Esophagus squamous epithelium (tissue), 5 donors: Measurements from ENCODE around the gene BMPR2. TPM values are rescaled to one million over a fixed set of nuclear protein-coding genes. Genes with fewer than 3 reads are reported as not detected.
"Not testable (repeated sequence)": the region's sequence is repeated elsewhere in the genome, so short reads cannot be mapped to it uniquely, and the experiment has no call there.

ENCODE experiments used
- DNase-seq: peaks from one replicate; lab custom pipeline; 2025; lab: John Stamatoyannopoulos, UW
- H3K27ac ChIP-seq, 4 donors: fragments of 200-600 bp; sonication (generic); one replicate each; pipeline ENCODE4 v1.5.1; 2016 to 2019; ENCODE audit warnings: mild to moderate bottlenecking in 1 of 4
- H3K27me3 ChIP-seq, 4 donors: fragments of 200-600 bp; sonication (generic); 1 replicate in 3 of 4; 2 replicates in 1 of 4; pipeline versions ENCODE4 v1.5.1 to v1.6.0; 2017 to 2021; ENCODE audit warnings: antibody characterized with exemption in 1 of 4
- H3K36me3 ChIP-seq, 3 donors: fragments of 200-600 bp; sonication (generic); one replicate each; pipeline ENCODE4 v1.5.1; 2016 to 2019
- H3K4me1 ChIP-seq, 3 donors: fragments of 200-600 bp; sonication (generic); one replicate each; pipeline ENCODE4 v1.5.1; 2017 to 2019
- H3K4me3 ChIP-seq, 4 donors: fragments of 200-600 bp; sonication (generic); 1 replicate in 3 of 4; 2 replicates in 1 of 4; pipeline ENCODE4 v1.5.1; 2016 to 2019; ENCODE audit warnings: mild to moderate bottlenecking in 2 of 4, moderate library complexity in 1 of 4
- H3K9me3 ChIP-seq, 3 donors: fragments of 200-600 bp; sonication (generic); one replicate each; pipeline ENCODE4 v1.5.1; 2016 to 2019
- CTCF ChIP-seq, 6 experiments: fragments of 450-650 bp in 4 of 6; fragments of 200-600 bp in 2 of 6; sonication (generic) in 2 of 6; IDR thresholded peaks; one replicate each; pipeline ENCODE4 v1.5.1; 2016 to 2019; ENCODE audit warnings: antibody characterized with exemption in 6 of 6, mild to moderate bottlenecking in 4 of 6, moderate library complexity in 4 of 6
- POLR2A ChIP-seq, 4 donors: fragments of 450-650 bp; IDR thresholded peaks; one replicate each; pipeline ENCODE4 v1.6.1; 2017; ENCODE audit warnings: antibody characterized with exemption in 4 of 4, mild to moderate bottlenecking in 4 of 4, moderate library complexity in 3 of 4
- WGBS, 2 donors: methylation state at CpG; one replicate each; pipeline ENCODE4 v1.1.5; 2018; 5-methylcytosine and 5-hydroxymethylcytosine counted together
- intact Hi-C: fragments of 100-400 bp; cut with DNase I; formaldehyde crosslinking; loops from one replicate; pipeline ENCODE4 v1.15.0; 2022
- total RNA-seq, 4 donors: library from RNA; depleted of rRNA; stranded (reverse); fragments of >200 nt; gene quantifications; one replicate each; pipeline ENCODE4 v1.1.0, GENCODE V29; 2016
- donor health status: DM: yes; HTN: yes; CAD: no.

Gene BMPR2
- total RNA-seq, 4 donors from 2014 or later, result 17.9 to 37.0 (median 22.3) TPM

GRCh38 chr2:202521470-202521869, 145.3 kb downstream of the BMPR2 start:
- DNase-seq, result no peak
- H3K36me3 ChIP-seq, result peaks cover 0 to 83% (median 15%) of the 10 kb centered on the region in 3 donors
- no peak overlapping the region for H3K27ac ChIP-seq
- TF ChIP-seq CTCF (IDR thresholded peaks at IDR 0.05), result no peak
- no peak for TF ChIP-seq POLR2A (IDR thresholded peaks at IDR 0.05)
- intact Hi-C loops, result no loop called here
- H3K9me3 ChIP-seq, result no peaks in the 10 kb centered on the region
- no peaks in the 10 kb centered on the region for H3K27me3 ChIP-seq
- no peaks in the 10 kb centered on the region for H3K4me1 ChIP-seq
- H3K4me3 ChIP-seq, result no peak overlapping the region

GRCh38 chr2:202529389-202529788, 153.3 kb downstream of the BMPR2 start:
- no peak for DNase-seq
- Histone ChIP-seq H3K36me3 (peaks cover 0 to 53% (median 4%) of the 10 kb centered on the region in 3 donors), H3K4me1 (no peaks in the 10 kb centered on the region), H3K4me3 (no peak overlapping the region), H3K9me3 (no peaks in the 10 kb centered on the region), H3K27me3 (no peaks in the 10 kb centered on the region), H3K27ac (no peak overlapping the region)
- intact Hi-C loops, result no loop called here
- TF ChIP-seq CTCF (IDR thresholded peaks at IDR 0.05), result no peak
- TF ChIP-seq POLR2A (IDR thresholded peaks at IDR 0.05), result no peak
- 37 to 54% methylated on average over 1 of the region's 1 CpG for WGBS, 2 donors

DNA sequence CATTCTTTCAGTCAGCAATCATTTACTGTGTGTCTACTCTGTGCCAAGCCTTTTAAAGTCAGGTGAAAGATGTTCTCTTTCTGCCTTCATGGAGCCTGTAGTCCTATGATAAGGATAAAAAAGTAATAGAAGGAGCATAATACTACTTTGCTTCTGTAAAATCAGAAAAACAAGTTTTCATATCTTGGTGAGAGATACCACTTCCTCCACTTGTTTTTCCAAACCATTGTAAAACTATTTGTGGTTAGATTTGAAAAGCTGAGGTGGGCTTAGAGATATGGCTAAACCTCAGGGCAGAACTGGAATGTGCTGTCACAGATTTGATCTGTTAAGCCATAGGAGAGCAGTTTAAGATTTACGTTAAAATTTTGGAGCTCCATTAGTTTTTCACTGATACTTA, 153.9 kb downstream of the BMPR2 start:
- H3K9me3 ChIP-seq, result no peaks in the 10 kb centered on the region
- no peaks in the 10 kb centered on the region for H3K4me1 ChIP-seq
- WGBS, 2 donors, result 62 to 83% methylated on average over 1 of the region's 1 CpG
- TF ChIP-seq CTCF (IDR thresholded peaks at IDR 0.05) (no peak), POLR2A (IDR thresholded peaks at IDR 0.05) (no peak)
- no peaks in the 10 kb centered on the region for H3K27me3 ChIP-seq
- no peak for DNase-seq
- no peak overlapping the region for H3K4me3 ChIP-seq
- no peak overlapping the region for H3K27ac ChIP-seq
- H3K36me3 ChIP-seq, result peaks cover 0 to 54% (median 4%) of the 10 kb centered on the region in 3 donors
- intact Hi-C loops, result no loop called here

GRCh38 chr2:202535290-202535689, 159.2 kb downstream of the BMPR2 start:
- intact Hi-C loops, H3K9me3 ChIP-seq, DNase-seq, H3K27me3 ChIP-seq, H3K4me3 ChIP-seq, H3K4me1 ChIP-seq, H3K27ac ChIP-seq: not testable (repeated sequence)
- WGBS, 2 donors, result no CpG with 5 or more reads among the region's 30 CpGs
- peaks cover 0 to 40% (median 0%) of the 10 kb centered on the region in 3 donors for H3K36me3 ChIP-seq

GRCh38 chr2:202541137-202541536, 165.0 kb downstream of the BMPR2 start:
- peaks cover 0 to 23% (median 0%) of the 10 kb centered on the region in 3 donors for H3K36me3 ChIP-seq
- no peak overlapping the region for H3K4me3 ChIP-seq
- H3K27me3 ChIP-seq, result no peaks in the 10 kb centered on the region
- intact Hi-C loops, result no loop called here
- 83 to 93% methylated on average over 3 of the region's 3 CpGs for WGBS, 2 donors
- H3K27ac ChIP-seq, result no peak overlapping the region
- no peak for DNase-seq
- no peaks in the 10 kb centered on the region for H3K9me3 ChIP-seq
- no peaks in the 10 kb centered on the region for H3K4me1 ChIP-seq
- TF ChIP-seq POLR2A (IDR thresholded peaks at IDR 0.05), result no peak
- TF ChIP-seq CTCF (IDR thresholded peaks at IDR 0.05), result no peak

DNA sequence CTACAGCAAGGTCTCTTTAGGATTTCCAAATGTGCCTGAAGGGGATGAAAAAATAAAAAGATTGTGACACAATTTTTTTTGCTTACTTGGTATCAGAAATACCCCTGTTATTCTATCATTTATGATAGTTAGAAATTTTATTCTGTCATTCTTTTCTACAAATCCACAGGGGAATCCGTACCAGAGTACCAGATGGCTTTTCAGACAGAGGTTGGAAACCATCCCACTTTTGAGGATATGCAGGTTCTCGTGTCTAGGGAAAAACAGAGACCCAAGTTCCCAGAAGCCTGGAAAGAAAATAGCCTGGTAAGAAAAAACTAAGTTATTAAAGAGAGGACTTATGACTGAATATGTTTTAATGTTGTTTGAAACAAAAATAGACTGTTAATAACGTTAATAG, 166.0 kb downstream of the BMPR2 start:
- DNase-seq, result no peak
- WGBS, 2 donors, result 71 to 80% methylated on average over 3 of the region's 3 CpGs
- Histone ChIP-seq H3K36me3 (peaks cover 0 to 25% (median 0%) of the 10 kb centered on the region in 3 donors), H3K27ac (no peak overlapping the region), H3K27me3 (no peaks in the 10 kb centered on the region), H3K9me3 (no peaks in the 10 kb centered on the region), H3K4me1 (no peaks in the 10 kb centered on the region), H3K4me3 (no peak overlapping the region)
- intact Hi-C loops, result no loop called here
- TF ChIP-seq CTCF (IDR thresholded peaks at IDR 0.05) (no peak), POLR2A (IDR thresholded peaks at IDR 0.05) (no peak)
